Measurements from ENCODE around the gene VWA8.
A peak's percentile ranks its signal among the peaks of the same experiment; 100 is the strongest.

VWA8 gene

GRCh38 chr13:41820581-41821237, 140.2 kb downstream of the VWA8 start:
- TF ChIP-seq CTCF (IDR thresholded peaks at IDR 0.05; ENCODE audit: low read depth, low read length), result no peak
- Histone ChIP-seq H3K4me3 (ENCODE audit: low read depth, low read length) (no peak overlapping the region), H3K27me3 (ENCODE audit: insufficient read depth, low read depth, severe bottlenecking) (no peaks in the 10 kb centered on the region), H3K36me3 (no peaks in the 10 kb centered on the region), H3K27ac (peak overlapping the region; percentile 36), H3K9me3 (ENCODE audit: severe bottlenecking) (no peaks in the 10 kb centered on the region)
- DNase-seq, result peak; percentile 8

- no peak for DNase-seq
- H3K9me3 ChIP-seq (ENCODE audit: severe bottlenecking), result no peaks in the 10 kb centered on the region
- H3K27me3 ChIP-seq (ENCODE audit: insufficient read depth, low read depth, severe bottlenecking), result no peaks in the 10 kb centered on the region
- no peak overlapping the region for H3K4me3 ChIP-seq (ENCODE audit: low read depth, low read length)
- no peaks in the 10 kb centered on the region for H3K36me3 ChIP-seq
- H3K27ac ChIP-seq, result no peak overlapping the region
- no peak for TF ChIP-seq CTCF (IDR thresholded peaks at IDR 0.05; ENCODE audit: low read depth, low read length)
Measured at GRCh38 chr13:41816057-41816456, 144.9 kb downstream of the VWA8 start.

- no peak overlapping the region for H3K27ac ChIP-seq
- H3K36me3 ChIP-seq, result no peaks in the 10 kb centered on the region
- no peak for TF ChIP-seq CTCF (IDR thresholded peaks at IDR 0.05; ENCODE audit: low read depth, low read length)
- no peaks in the 10 kb centered on the region for H3K27me3 ChIP-seq (ENCODE audit: insufficient read depth, low read depth, severe bottlenecking)
- H3K9me3 ChIP-seq (ENCODE audit: severe bottlenecking), result no peaks in the 10 kb centered on the region
- no peak for DNase-seq
- H3K4me3 ChIP-seq (ENCODE audit: low read depth, low read length), result no peak overlapping the region
Measured at GRCh38 chr13:41813426-41813825, 147.5 kb downstream of the VWA8 start.

GRCh38 chr13:41812851-41813250, 148.1 kb downstream of the VWA8 start:
- H3K4me3 ChIP-seq (ENCODE audit: low read depth, low read length), result no peak overlapping the region
- H3K36me3 ChIP-seq, result no peaks in the 10 kb centered on the region
- TF ChIP-seq CTCF (IDR thresholded peaks at IDR 0.05; ENCODE audit: low read depth, low read length), result no peak
- no peaks in the 10 kb centered on the region for H3K27me3 ChIP-seq (ENCODE audit: insufficient read depth, low read depth, severe bottlenecking)
- H3K27ac ChIP-seq, result no peak overlapping the region
- DNase-seq, result no peak
- H3K9me3 ChIP-seq (ENCODE audit: severe bottlenecking), result no peaks in the 10 kb centered on the region

GRCh38 chr13:41812237-41812636, 148.7 kb downstream of the VWA8 start:
- no peak for DNase-seq
- no peak for TF ChIP-seq CTCF (IDR thresholded peaks at IDR 0.05; ENCODE audit: low read depth, low read length)
- H3K9me3 ChIP-seq (ENCODE audit: severe bottlenecking), result no peaks in the 10 kb centered on the region
- no peak overlapping the region for H3K27ac ChIP-seq
- H3K27me3 ChIP-seq (ENCODE audit: insufficient read depth, low read depth, severe bottlenecking), result no peaks in the 10 kb centered on the region
- no peaks in the 10 kb centered on the region for H3K36me3 ChIP-seq
- no peak overlapping the region for H3K4me3 ChIP-seq (ENCODE audit: low read depth, low read length)

GRCh38 chr13:41811588-41812021, 149.3 kb downstream of the VWA8 start:
- Histone ChIP-seq H3K27ac (no peak overlapping the region), H3K4me3 (ENCODE audit: low read depth, low read length) (no peak overlapping the region), H3K27me3 (ENCODE audit: insufficient read depth, low read depth, severe bottlenecking) (no peaks in the 10 kb centered on the region), H3K36me3 (no peaks in the 10 kb centered on the region), H3K9me3 (ENCODE audit: severe bottlenecking) (no peaks in the 10 kb centered on the region)
- no peak for TF ChIP-seq CTCF (IDR thresholded peaks at IDR 0.05; ENCODE audit: low read depth, low read length)
- DNase-seq, result no peak
